Measurements from ENCODE around the gene MAP3K14.
A peak's percentile ranks its signal among the peaks of the same experiment; 100 is the strongest.

MAP3K14 gene

GRCh38 chr17:45282683-45283644, 33.9 kb downstream of the MAP3K14 start:
- no peak for DNase-seq (ENCODE audit: low spot score)

- DNase-seq (ENCODE audit: low spot score): no peak
Measured at GRCh38 chr17:45279898-45280297, 36.9 kb downstream of the MAP3K14 start.

DNA sequence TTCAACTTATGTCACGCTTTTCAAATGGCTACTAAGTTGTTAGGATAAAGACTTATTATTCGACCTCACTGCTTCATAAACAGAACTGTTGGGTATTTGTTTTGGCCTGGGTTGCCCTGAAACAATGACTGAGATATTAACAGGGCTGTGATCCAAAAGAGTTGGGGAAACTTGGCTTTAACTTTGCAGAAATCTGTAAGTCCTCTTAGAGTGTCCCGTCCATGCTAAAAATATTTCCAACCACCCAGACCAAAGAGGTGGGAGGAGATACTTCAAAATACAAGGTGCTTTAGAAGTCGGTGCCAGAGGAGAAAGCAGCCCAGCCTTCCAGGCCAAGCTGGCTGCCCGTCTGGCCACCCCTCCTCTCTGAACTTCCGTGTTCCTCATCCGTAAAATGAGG, 38.8 kb downstream of the MAP3K14 start:
- no peak for DNase-seq (ENCODE audit: low spot score)

DNA sequence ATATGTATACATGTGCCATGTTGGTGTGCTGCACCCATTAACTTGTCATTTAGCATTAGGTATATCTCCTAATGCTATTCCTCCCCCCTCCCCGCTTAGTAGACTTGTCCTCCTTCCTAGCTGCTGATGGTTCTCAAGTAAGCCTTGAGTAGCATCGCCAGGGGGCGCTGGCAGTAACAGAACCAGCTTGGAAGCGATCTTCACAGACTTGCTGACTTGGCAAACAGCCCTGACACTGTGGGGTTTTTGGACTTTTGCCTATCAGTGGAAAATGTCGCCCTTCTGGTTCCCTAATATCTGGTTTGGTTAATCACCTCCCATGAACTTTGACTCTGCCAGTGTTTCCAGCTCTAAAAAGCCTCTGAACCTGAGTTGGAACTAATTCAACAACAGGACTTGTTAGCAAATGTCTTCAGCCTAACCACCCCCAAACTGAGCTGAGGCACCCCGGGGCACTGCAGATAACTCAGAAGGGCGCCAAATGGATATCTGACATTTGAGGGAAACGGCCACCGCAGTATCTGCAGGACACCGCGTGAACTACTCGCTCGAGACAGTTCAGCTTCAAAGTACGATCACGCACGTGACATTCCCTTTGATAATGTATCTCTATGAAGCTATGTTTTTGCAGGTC, 39.5 kb downstream of the MAP3K14 start:
- DNase-seq (ENCODE audit: low spot score): peak; percentile 93

- DNase-seq (ENCODE audit: low spot score): no peak
Measured at GRCh38 chr17:45276031-45276430, 40.8 kb downstream of the MAP3K14 start.

DNA sequence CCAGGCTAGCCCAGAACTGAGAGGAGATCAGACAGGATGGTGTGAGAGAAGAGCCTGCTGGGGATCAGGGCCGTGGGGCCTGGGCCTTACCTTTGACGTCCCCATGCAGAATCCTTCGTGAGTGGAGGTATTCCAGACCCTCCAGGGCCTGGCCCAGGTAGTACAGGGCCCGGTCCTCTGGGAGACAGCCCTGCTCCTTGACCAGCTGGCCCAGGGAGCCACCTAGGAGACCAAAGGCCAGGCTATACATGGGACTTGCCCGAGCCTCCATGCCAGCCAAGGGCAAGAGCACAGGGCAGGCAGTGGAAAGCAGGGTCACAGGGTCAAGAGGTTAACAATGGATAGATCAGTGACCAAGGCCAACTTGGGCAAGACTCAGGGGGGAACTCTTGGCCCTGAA, 42.8 kb downstream of the MAP3K14 start:
- DNase-seq (ENCODE audit: low spot score): no peak

DNA sequence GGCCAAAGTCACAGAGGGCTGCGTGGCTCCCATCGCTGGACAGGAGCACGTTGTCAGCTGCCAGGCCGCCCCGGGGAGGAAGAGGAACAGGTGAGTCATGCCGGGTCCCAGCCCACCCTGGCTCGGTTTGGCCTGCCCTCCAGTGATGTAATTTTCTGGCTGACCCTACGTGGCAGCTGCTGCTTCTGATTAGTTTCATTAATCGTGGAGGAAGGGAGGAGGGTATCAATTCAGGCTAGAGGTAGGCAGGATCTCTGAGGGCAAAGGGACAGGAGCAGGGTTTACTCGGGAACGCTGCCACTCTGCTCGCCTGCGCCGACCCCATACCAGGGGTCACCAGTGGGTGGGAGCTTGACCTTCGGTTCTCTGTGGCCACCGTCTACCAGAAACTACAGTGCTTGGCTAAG, 43.3 kb downstream of the MAP3K14 start:
- no peak for DNase-seq (ENCODE audit: low spot score)

- DNase-seq (ENCODE audit: low spot score): no peak
Measured at GRCh38 chr17:45271603-45272002, 45.2 kb downstream of the MAP3K14 start.

GRCh38 chr17:45270828-45271418, 45.9 kb downstream of the MAP3K14 start:
- peak; percentile 79 for DNase-seq (ENCODE audit: low spot score)

GRCh38 chr17:45269912-45270311, 46.9 kb downstream of the MAP3K14 start:
- DNase-seq (ENCODE audit: low spot score): no peak

DNA sequence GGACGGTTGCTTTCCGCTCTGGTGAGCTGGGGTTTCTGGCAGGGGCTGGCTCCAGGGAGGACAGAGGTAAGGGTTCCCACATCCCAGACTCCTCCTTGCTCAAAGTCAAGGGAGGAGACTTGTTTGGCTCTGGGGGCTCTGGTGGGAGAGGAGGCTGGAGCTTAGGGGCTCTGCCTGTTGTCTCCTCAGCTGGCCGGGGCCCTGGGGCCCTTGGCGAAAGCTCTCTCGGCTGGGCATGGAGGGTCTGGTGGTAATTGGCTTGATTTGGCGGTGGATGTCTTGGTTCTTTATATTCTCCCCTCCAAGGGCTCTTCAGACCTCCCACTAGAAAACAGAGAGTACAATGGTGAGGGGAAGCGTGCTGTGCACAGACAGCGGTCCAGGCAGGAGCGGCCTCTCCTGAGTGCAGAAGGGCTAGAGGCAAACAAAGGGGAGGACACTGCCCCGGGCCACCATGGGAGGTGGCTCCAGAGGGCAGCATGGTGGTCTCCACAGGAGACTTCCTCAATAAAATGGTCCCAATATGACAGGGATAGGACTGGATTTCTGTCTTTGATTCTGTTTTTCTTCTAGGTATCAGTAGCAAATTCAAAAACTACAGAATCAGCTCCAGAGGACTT, 49.3 kb downstream of the MAP3K14 start:
- DNase-seq (ENCODE audit: low spot score): no peak

DNA sequence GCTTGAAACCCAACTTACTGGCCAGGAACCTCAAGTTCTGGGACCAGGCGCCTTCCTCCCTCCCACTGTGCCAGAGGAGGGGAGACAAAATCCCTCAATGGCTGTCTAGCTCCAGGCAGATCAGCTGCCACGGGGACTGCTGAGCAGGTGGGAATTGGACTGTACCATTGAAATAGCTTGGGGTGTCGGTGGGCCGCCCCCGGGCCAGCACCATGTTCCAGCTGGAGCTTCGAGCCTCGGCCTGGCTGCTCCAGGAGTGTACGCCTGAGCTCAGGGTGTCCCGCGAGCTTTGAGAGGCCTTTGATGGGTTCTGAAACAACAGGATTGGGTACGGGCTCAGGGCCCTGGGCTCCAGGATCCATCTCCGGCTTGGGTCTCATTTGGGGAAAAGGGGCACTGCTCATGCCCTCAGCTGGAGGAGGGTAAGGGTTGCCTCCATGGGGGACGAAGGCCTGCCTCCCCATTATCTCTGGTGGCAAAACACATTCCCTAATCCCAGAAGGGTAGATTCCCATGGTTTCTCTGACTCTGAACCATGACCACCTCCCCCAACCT, 50.4 kb downstream of the MAP3K14 start:
- no peak for DNase-seq (ENCODE audit: low spot score)

DNA sequence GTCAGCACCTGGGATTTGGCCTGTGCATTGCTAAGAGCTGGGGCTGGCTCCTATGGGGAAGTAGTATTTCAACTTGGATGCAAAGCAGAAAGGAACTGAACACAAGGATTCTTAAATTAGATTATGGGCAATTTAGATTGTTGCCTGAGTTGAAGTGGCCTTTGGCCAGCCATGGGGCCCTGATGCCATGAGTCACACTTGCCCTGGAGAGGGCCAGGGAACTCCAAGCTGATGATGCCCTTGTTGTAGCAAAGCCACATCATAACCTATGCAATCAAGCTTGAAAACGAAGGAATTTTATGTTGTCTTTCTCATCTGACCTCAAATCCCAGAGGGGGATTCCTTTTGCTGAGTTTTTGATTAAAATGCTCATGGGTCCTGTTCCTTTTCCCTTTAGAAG, 51.0 kb downstream of the MAP3K14 start:
- DNase-seq (ENCODE audit: low spot score): no peak

DNA sequence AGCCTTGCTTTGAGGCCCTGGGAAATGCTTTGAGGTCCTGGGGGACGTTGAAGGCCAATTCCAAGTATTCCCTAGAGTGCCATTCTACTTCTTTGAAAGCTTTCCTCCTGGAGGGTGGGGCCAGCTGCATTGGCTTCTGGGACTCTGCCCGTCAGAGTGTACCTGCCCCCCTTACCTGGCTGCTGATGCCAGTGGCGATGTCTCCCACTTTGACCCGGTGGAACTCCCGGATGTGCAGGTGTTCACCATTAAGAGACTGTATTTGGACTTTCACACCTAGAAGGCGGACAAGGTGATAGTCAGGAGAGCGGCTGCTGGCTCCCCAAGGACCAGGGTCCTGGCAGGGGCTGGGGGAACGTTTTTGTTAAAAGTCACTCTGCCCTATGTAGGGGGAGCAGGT, 51.8 kb downstream of the MAP3K14 start:
- DNase-seq (ENCODE audit: low spot score): no peak

GRCh38 chr17:45264430-45264829, 52.4 kb downstream of the MAP3K14 start:
- DNase-seq (ENCODE audit: low spot score): no peak

GRCh38 chr17:45263477-45263860, 53.4 kb downstream of the MAP3K14 start:
- no peak for DNase-seq (ENCODE audit: low spot score)

DNA sequence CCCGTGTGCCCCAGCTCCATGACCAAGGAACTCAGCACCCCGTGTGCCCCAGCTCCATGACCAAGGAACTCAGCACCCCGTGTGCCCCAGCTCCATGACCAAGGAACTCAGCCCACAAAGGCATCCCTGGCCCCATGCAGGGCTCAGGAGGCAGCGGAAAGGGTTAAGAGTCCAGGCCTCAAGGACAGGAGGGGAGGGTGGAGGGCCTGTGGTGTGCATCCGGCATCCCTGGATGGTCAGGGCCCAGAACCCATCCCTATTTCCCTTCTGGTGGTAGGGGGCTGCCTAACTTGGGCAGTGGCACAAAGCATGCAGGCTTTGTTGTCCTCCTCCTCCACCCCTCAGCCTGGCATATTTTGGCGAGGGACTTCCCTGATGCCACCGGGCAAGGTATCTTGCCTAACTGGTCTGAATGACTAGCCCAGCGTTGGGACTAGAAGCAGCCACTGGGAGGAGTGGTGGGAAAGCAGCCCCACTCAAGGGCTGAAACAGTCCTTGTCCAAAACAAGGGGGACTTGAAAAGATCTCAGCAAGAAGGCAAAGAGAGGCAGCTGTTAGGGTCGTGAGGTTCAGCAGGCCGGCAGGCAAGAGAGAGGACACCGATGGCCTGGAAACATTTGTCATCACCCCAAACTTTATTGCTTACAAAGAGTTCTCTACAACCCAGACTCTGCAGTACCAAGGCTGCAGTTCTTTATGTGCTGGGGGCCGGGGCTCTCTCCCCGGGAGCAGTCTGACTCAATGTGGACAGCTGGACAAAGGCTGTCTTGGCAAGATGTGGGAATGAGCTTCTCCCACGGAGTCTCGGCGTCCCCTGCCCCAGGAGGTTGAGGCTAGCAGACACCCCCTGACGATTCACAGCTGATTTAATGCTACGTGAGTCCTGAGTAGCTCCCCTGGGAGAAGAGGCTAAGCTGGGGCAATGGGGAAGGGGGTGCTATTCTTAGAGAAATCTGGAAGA, 54.0 kb downstream of the MAP3K14 start:
- DNase-seq (ENCODE audit: low spot score): no peak

DNA sequence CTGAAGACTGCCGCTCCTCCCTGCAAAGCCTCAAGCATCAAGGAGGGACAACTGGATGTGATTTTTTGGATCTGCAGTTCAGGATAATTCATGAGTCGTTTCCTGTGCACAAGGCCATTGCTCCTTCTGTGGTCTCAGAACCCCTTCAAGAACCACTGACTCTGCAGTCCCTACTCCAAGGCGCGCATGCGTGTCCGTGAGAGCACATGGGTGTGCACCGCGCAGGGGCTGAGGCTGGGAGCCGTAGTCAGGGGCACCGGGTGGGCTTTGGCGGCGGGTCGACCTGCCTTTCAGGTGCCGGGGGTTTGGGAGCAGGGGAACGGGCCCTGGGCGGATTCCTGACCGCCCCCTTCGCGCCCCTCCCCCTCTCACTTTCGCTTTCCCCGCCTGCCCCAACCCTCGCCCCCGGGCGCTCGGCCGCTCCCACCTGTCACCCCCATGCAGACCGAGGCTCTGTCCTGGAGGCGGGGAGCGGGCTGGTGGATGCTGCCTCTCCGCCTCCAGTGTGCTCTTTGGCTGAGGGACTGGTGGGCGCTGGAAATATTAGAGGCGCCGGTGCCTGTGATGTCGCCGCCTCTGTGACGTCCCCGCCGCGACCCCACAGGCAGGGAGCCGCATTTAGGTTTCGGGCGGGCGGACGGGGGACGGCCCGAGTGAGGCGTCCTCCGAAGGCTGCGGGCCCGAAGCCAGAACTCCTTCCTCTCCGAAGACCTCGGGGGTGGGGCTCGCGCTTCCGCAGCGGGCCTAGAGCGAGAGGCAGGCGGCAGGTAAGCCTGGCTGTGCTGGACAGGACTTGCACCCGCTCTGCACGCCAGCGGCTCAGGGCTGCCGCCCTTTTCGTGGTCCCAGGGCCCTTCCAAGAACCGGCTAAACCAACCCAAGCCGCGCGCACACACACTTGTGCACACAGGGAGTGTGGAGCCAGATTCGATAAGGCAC, 55.0 kb downstream of the MAP3K14 start, which contains the start of gene SPATA32:
Gene SPATA32, minus strand, starts transcription at position 518 of the 939 bp plus-strand sequence. Its CDS starts 78 bp downstream, at position 440.
- peak; percentile 81 for DNase-seq (ENCODE audit: low spot score)

GRCh38 chr17:45260204-45260783, 56.5 kb downstream of the MAP3K14 start:
- DNase-seq (ENCODE audit: low spot score): no peak

All from ecto neural progenitor cell (in vitro differentiated cells).